Right kidney (tissue), 1 donor: Measurements from ENCODE around the gene SLC45A3.

Experiments
- DNase-seq: peaks from one replicate; pipeline ENCODE4 v3.0.0-alpha.2; 2016

The SLC45A3 gene

DNA sequence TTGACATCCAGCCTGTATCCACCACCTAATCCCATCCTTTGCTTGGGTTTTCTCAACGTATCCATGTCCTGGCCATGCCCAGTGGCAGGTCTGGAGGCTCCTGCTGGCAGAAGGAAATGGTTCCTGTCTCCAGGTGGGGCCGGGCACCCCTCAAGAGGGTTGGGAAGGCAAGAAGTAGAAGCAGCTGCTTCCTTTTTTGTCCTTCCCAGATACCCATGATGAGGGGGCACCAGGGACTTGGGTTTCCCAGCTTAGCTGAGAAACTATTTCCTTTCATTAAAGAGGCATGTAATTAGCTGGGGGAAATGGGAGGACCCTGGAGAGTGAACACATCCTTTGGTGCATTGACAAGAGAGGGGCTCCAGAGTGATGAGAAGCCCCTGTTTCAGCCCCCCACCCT, 21.1 kb upstream of the SLC45A3 start:
- no peak for DNase-seq

DNA sequence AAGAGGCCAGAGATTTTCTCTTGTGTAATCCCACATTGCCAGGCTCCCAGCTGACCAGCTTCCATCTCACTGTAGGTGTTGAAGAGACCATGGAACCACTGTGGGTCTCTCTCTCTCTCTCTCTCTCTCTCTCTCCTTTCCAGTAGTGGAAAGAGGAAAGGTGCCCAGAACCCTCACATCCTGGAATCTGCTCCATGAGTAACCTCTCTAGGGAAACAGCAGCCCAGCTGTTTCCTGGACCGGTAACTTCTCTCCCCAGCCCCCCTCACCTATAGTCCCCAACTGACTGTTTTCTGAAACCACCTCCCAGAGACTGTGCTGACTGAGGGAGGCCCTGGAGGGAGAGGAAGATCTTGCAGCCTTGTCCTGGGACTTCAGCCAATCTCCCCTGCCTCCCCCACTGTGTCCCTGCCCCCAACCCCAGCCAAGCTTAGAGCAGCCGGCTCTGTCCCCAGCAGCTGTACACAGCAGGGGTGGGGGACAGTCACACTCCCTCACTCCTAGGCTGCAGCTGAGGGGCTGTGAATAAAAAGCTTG, 20.6 kb upstream of the SLC45A3 start:
- no peak for DNase-seq

DNA sequence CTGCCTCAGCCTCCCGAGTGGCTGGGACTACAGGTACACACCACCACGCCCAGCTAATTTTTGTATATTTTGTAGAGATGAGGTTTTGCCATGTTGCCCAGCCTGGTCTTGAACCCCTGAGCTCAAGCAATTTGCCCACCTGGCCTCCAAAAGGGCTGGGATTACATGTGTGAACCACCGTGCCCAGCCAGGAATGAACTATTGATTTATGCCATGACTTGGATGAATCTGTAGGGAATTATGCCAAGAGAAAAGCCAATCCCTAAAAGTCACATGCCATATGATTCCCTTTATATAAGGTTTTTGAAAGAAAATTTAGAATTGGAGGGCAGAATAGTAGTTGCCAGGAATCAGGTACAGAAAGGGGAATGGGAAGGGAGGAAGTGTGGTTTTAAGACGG, 19.1 kb upstream of the SLC45A3 start:
- no peak for DNase-seq

- no peak for DNase-seq
Measured at GRCh38 chr1:205698921-205699320, 18.6 kb upstream of the SLC45A3 start.

DNA sequence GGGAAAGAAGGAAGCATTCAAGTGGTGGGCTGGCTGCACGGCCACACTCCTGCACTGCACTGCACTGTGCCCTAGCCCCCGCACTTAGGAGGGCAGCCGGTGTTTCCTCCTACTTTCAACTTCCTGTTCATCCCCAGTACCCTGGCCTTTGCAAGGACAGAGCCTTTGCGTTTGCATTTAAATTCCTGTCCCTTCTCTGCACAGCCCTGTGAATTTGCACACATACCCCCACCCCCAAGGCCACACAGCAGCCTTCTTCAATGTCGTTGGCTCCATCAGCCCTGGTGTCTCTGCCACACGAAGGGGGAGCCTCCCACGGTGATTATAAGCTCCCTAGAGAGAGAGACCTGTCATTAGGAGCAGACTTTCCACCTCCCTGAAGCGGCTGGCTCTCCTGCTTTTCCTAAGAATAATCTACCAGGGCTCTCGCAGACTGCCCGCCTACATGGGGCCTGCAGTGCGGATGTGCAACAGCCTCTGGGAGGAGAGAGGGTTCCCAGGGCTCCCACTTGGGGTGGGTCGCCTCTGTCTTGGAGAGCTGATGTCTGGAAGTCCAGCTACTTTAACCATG, 13.2 kb upstream of the SLC45A3 start:
- no peak for DNase-seq

DNA sequence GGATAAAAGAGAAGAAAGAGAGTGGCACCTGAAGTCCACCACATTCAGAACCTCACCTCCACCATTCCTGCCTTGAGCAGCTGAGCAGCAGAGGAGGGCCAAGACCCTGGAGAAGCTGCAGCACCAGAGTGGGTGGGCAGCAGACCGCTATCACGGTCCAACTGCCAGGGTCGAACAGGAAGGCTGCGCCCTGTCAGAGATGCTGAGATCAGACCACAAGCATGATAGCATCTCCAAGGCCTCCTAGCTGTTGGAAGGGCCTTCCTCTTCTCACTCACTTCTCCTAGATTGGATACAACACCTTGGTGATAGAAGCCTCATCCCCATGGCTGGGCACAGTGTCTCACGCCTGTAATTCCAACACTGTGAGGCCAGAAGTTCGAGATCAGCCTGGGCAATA, 12.1 kb upstream of the SLC45A3 start:
- DNase-seq = no peak

DNA sequence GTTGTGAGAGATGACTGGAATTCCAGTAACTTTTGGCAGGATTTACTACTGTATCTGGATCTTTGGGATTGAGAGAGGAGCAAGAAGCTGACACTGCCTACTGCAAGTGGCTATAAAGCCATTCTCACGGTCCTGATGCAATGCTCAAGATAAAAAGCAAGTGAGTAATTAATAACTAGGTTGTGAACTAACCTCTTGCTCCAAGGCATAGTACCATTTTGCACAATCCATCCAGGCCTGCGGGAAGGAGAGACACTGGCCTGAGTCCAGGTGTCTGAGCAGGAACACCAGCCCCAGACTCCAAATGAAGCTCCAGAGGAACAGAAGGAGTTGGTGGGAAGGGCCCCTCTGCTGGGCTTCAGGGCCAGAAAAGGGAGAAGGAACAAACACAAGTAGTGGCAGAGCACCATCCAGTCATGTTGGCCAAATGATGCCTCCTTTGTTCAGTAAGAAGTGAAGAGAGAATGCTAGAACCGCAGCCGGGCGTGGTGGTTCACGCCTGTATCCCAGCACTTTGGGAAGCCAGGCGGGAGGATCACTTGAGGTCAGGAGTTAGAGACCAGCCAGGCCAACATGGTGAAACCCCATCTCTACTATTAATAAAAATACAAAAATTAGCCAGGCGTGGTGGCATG, 9.9 kb upstream of the SLC45A3 start:
- DNase-seq = no peak

GRCh38 chr1:205689479-205689878, 9.2 kb upstream of the SLC45A3 start:
- no peak for DNase-seq

- no peak for DNase-seq
Measured at GRCh38 chr1:205688171-205689080, 8.1 kb upstream of the SLC45A3 start.

GRCh38 chr1:205687242-205687641, 6.9 kb upstream of the SLC45A3 start:
- no peak for DNase-seq

DNA sequence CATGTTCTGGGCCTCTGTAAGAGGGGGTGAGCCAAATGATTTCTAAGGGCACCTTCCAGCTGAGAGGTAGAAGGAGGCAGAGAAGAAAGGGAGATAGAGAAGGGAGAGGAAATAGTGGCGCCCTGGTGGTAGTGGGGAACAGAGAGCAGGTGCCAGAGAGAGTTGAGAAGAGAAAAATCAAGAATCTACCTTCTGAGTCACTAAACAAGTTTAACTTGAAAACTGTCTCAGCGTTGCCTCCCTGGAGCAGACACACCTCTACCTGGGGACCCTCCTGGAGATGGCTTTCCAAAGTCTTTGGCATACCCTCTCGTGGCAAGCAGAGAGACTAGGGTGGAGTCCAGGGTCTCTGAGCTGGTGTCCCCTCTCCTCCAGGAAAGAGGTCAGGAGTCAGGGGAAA, 1.1 kb upstream of the SLC45A3 start:
- DNase-seq = no peak

GRCh38 chr1:205678286-205679111, 1.8 kb downstream of the SLC45A3 start:
- DNase-seq = no peak

GRCh38 chr1:205677167-205677566, 3.1 kb downstream of the SLC45A3 start:
- no peak for DNase-seq

GRCh38 chr1:205676597-205676996, 3.7 kb downstream of the SLC45A3 start:
- DNase-seq = no peak

DNA sequence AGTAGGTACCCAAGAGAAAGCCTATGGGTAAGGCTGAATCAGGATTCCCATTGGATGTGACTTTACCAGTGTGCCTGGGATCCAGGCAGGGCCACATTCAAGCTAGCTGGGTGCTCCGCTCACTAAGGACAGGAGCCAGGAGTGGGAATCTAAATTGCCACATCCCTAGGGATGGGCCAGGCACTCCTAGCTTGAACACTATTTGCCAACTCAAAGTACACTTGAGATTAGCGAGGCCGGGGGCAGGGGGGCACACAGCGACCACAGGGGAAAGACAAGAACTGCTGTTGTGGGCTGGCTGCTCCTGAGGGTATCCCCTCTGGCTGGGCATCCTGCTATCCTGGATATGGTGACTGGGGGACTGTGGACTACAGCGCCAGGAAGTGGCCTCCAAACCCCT, 4.3 kb downstream of the SLC45A3 start:
- DNase-seq = no peak

DNA sequence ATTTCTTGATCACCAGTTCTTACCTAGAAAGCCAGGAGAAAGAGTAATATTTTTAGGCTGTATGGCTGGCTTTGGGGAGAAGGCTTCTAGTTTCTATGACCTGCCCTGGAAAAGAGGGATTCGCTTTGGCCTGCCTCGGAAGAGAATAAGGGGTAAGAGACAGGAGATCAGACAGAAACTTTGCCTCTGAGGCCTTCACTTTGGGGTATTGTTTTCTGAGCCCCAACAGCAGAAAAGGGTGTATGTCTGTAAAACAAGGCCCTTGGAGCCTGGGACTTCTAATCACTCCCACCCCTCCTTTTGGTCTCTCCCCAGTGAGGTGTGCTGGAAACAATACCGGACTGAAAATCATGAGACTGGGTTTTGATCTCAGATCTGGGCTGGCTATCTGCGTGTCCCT, 5.1 kb downstream of the SLC45A3 start:
- no peak for DNase-seq

DNA sequence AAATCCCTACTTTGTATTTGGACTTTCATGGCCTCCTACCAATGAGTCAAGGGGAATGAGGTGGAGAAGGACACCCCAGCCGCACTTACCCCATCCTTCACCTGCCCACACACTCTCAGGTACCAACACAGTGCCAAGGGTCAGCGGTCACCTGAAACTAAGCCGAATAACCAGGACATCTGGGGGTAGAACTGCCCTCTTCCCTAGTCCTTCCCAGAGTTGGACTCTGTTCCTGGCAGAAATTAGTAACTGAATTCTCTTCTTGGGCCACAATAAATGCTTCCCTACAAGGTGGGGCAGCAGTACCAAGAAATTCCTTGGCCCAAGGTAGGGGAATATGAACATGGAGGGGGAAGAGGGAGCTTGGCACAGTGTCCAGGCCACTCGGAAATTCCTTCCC, 7.3 kb downstream of the SLC45A3 start:
- no peak for DNase-seq

- DNase-seq = peak; percentile 55
Measured at GRCh38 chr1:205672395-205672889, 7.9 kb downstream of the SLC45A3 start.

GRCh38 chr1:205670611-205671430, 9.5 kb downstream of the SLC45A3 start:
- DNase-seq = no peak

- DNase-seq = no peak
Measured at GRCh38 chr1:205670150-205670446, 10.2 kb downstream of the SLC45A3 start.

DNA sequence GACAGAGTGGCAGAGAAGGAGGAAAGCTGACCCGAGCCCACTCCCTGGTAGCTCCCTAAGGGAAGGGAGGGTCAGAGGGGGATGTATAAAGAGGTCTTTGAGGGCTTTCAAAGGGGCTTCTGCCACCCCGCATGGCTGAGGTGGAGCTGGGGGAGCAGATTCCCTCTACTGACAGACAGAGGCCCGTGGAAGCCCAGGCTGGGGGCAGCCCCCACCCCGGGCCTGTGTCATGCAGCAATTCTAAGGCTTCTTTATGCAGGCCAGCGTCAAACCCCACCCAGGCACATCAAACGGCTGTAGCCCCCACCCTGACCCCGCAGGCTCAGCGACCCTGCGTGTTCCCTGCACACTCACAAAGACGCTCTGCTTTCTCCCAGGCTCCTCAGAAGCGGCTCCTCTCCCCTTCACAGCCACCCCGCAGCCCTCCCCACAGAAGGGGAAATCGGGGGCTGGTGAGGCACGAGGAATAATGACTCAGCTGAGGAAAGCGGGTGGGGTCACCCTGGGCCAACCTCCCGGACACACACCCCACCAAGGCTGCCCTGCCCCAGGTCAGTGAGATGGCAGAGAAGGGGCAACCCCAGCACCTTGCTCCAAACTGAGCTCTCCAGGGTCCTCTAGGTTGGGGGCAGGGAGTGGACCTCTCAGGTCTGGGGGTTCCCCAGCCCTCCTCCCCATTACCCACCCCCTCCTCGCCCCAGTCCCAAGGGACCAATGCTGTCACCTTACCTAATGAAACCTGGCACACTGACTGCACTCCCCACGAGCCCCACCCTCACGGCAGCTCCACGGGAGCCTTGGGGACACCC, 10.8 kb downstream of the SLC45A3 start:
- DNase-seq = no peak
